Astrocyte (in vitro differentiated cells and primary cell): ENCODE data around the gene KCTD19. TPM values are rescaled to one million over a fixed set of nuclear protein-coding genes. Genes with fewer than 3 reads are reported as not detected.

Experiments used
- DNase-seq: peaks from one replicate; pipeline ENCODE4 v3.0.0-alpha.2; 2010; ENCODE audit warnings: low read depth
- FAIRE-seq: peaks from 2 replicates; lab custom pipeline; 2011; peaks lifted over from hg19 to GRCh38; lab: Jason Lieb, UNC
- H2AFZ ChIP-seq: 2 replicates; pipeline ENCODE4 v1.6.0; 2012; ENCODE audit warnings: low read depth, low read length, inconsistent platforms
- H3K27ac ChIP-seq: 2 replicates; pipeline ENCODE4 v1.5.1; 2011; ENCODE audit warnings: low read depth, low read length, inconsistent platforms
- H3K27me3 ChIP-seq: 2 replicates; pipeline ENCODE4 v1.6.0; 2011; ENCODE audit warnings: low read length, inconsistent platforms; ENCODE audit not compliant: insufficient read depth
- H3K36me3 ChIP-seq: 2 replicates; pipeline ENCODE4 v1.5.1; 2011; ENCODE audit warnings: low read length, inconsistent platforms; ENCODE audit not compliant: insufficient read depth
- H3K4me1 ChIP-seq: 2 replicates; pipeline ENCODE4 v1.5.1; 2011; ENCODE audit warnings: low read length, inconsistent platforms; ENCODE audit not compliant: insufficient read depth
- H3K4me2 ChIP-seq: 2 replicates; pipeline ENCODE4 v1.6.0; 2012; ENCODE audit warnings: low read length, inconsistent platforms
- H3K4me3 ChIP-seq: 2 replicates; pipeline ENCODE4 v1.5.1; 2011; ENCODE audit warnings: low read depth, mild to moderate bottlenecking, low read length, inconsistent platforms; ENCODE audit not compliant: insufficient read depth
- H3K79me2 ChIP-seq: 2 replicates; pipeline ENCODE4 v1.6.0; 2012; ENCODE audit warnings: mild to moderate bottlenecking, low read length, inconsistent platforms; ENCODE audit not compliant: insufficient read depth
- H3K9ac ChIP-seq: 2 replicates; pipeline ENCODE4 v1.6.0; 2012; ENCODE audit warnings: mild to moderate bottlenecking, low read length, inconsistent platforms
- H3K9me3 ChIP-seq: 2 replicates; pipeline ENCODE4 v1.5.1; 2012; ENCODE audit warnings: low read depth, mild to moderate bottlenecking, low read length, inconsistent platforms; ENCODE audit not compliant: insufficient read depth
- H4K20me1 ChIP-seq: 2 replicates; pipeline ENCODE4 v1.6.0; 2012; ENCODE audit warnings: low read length, inconsistent platforms; ENCODE audit not compliant: insufficient read depth
- H3K27ac Mint-ChIP-seq: one replicate; pipeline ENCODE4 v1.8.0; 2021; ENCODE audit warnings: mild to moderate bottlenecking, mixed read lengths; ENCODE audit not compliant: unreplicated experiment
- H3K27me3 Mint-ChIP-seq: one replicate; pipeline ENCODE4 v1.8.0; 2021; ENCODE audit warnings: low read depth, mixed read lengths; ENCODE audit not compliant: unreplicated experiment
- H3K36me3 Mint-ChIP-seq: one replicate; pipeline ENCODE4 v1.8.0; 2021; ENCODE audit warnings: low read depth, mixed read lengths; ENCODE audit not compliant: unreplicated experiment
- H3K4me1 Mint-ChIP-seq: one replicate; pipeline ENCODE4 v1.8.0; 2021; ENCODE audit warnings: low read depth, mixed read lengths; ENCODE audit not compliant: unreplicated experiment
- H3K4me3 Mint-ChIP-seq: one replicate; pipeline ENCODE4 v1.8.0; 2021; ENCODE audit warnings: mild to moderate bottlenecking, moderate library complexity, mixed read lengths; ENCODE audit not compliant: unreplicated experiment
- H3K9me3 Mint-ChIP-seq: one replicate; pipeline ENCODE4 v1.8.0; 2021; ENCODE audit warnings: mild to moderate bottlenecking, mixed read lengths; ENCODE audit not compliant: unreplicated experiment
- CTCF ChIP-seq: IDR thresholded peaks from 2 replicates; pipeline ENCODE4 v1.5.1; 2011; ENCODE audit warnings: low read depth, mild to moderate bottlenecking, inconsistent platforms, low read length, moderate library complexity; ENCODE audit not compliant: insufficient read depth
- EZH2 ChIP-seq: IDR thresholded peaks from 2 replicates; pipeline ENCODE4 v1.6.1; 2012; ENCODE audit warnings: mild to moderate bottlenecking, low read length, inconsistent platforms; ENCODE audit not compliant: insufficient read depth
- total RNA-seq: library from RNA; stranded (reverse); gene quantifications from 2 replicates; pipeline ENCODE4 v1.2.1, GENCODE V29; 2021

Gene KCTD19
- total RNA-seq, 1 donor from 2014 or later = not detected

GRCh38 chr16:67279296-67280089, 47.0 kb downstream of the KCTD19 start, which contains the start of gene PLEKHG4:
Gene PLEKHG4 (plus strand): TSS chr16:67279532. CDS start chr16:67280045, 513 bp downstream.
- Histone ChIP-seq H3K27ac (peak within 1 kb of the TSS; percentile 96), H3K79me2 (peaks cover 2% of the 10 kb centered on the region), H3K27me3 (no peaks in the 10 kb centered on the region), H3K36me3 (no peaks in the 10 kb centered on the region), H4K20me1 (no peaks in the 10 kb centered on the region), H3K4me1 (peaks cover 24% of the 10 kb centered on the region), H3K9me3 (no peaks in the 10 kb centered on the region), H3K9ac (peak within 1 kb of the TSS; percentile 75), H3K4me3 (peak within 1 kb of the TSS; percentile 61), H3K4me2 (peak within 1 kb of the TSS; percentile 82), H2AFZ (peak within 1 kb of the TSS; percentile 65)
- Mint-ChIP-seq H3K9me3 (peaks cover 3% of the 10 kb centered on the region), H3K36me3 (peaks cover 6% of the 10 kb centered on the region), H3K4me1 (peaks cover 28% of the 10 kb centered on the region), H3K27me3 (peaks cover 14% of the 10 kb centered on the region), H3K27ac (no peak within 1 kb of the TSS), H3K4me3 (no peak within 1 kb of the TSS)
- FAIRE-seq (no peak), DNase-seq (peak; percentile 38)
- no peak for TF ChIP-seq EZH2
- TF ChIP-seq CTCF = peak; percentile 35

GRCh38 chr16:67278773-67279295, 47.7 kb downstream of the KCTD19 start:
- Mint-ChIP-seq H3K36me3 (peaks cover 5% of the 10 kb centered on the region), H3K27ac (no peak overlapping the region), H3K27me3 (peaks cover 11% of the 10 kb centered on the region), H3K9me3 (peaks cover 3% of the 10 kb centered on the region), H3K4me3 (no peak overlapping the region), H3K4me1 (peaks cover 26% of the 10 kb centered on the region)
- Histone ChIP-seq H3K27ac (peak overlapping the region; percentile 96), H3K4me1 (peaks cover 24% of the 10 kb centered on the region), H3K79me2 (peaks cover 2% of the 10 kb centered on the region), H4K20me1 (no peaks in the 10 kb centered on the region), H3K4me2 (peak overlapping the region; percentile 82), H3K27me3 (no peaks in the 10 kb centered on the region), H3K36me3 (no peaks in the 10 kb centered on the region), H3K4me3 (peak overlapping the region; percentile 61), H3K9me3 (no peaks in the 10 kb centered on the region), H3K9ac (peak overlapping the region; percentile 75), H2AFZ (peak overlapping the region; percentile 32)
- TF ChIP-seq EZH2 (no peak), CTCF (no peak)
- no peak for DNase-seq
- FAIRE-seq = no peak
